Nephron (organoid): ENCODE data around the gene ITPR1.

Experiments
- H3K27ac Mint-ChIP-seq, 3 experiments: 2 replicates each; pipeline ENCODE4 v1.8.0; 2020; ENCODE audit warnings: mixed read lengths in 3 of 3, mild to moderate bottlenecking in 2 of 3, moderate library complexity in 1 of 3
- H3K27me3 Mint-ChIP-seq: 2 replicates; pipeline ENCODE4 v1.8.0; 2021; ENCODE audit warnings: low read depth, mild to moderate bottlenecking, moderate library complexity, mixed read lengths
- H3K36me3 Mint-ChIP-seq: 2 replicates; pipeline ENCODE4 v1.8.0; 2020; ENCODE audit warnings: low read depth, mixed read lengths
- H3K4me1 Mint-ChIP-seq: 2 replicates; pipeline ENCODE4 v1.8.0; 2020; ENCODE audit warnings: mixed read lengths
- H3K4me3 Mint-ChIP-seq, 3 experiments: 2 replicates each; pipeline ENCODE4 v1.8.0; 2020; ENCODE audit warnings: mild to moderate bottlenecking in 3 of 3, mixed read lengths in 3 of 3, moderate library complexity in 2 of 3
- H3K9me3 Mint-ChIP-seq: 2 replicates; pipeline ENCODE4 v1.8.0; 2020; ENCODE audit warnings: mixed read lengths
- CTCF ChIP-seq, 3 experiments: fragments of 200-600 bp; sonication (generic); IDR thresholded peaks; one replicate each; pipeline ENCODE4 v1.5.0; 2021; ENCODE audit warnings: antibody characterized with exemption in 3 of 3; ENCODE audit not compliant: unreplicated experiment in 3 of 3

The ITPR1 gene

GRCh38 chr3:4680871-4681300, 187.7 kb downstream of the ITPR1 start:
- Mint-ChIP-seq H3K9me3 (no peaks in the 10 kb centered on the region), H3K27me3 (no peaks in the 10 kb centered on the region), H3K4me1 (no peaks in the 10 kb centered on the region), H3K4me3 (no peak overlapping the region), H3K27ac (no peak overlapping the region), H3K36me3 (peaks cover 88% of the 10 kb centered on the region)
- TF ChIP-seq CTCF (IDR thresholded peaks at IDR 0.05; ENCODE audit: unreplicated experiment in 3 of 3) = no peak

- peaks cover 88% of the 10 kb centered on the region for H3K36me3 Mint-ChIP-seq
- H3K27me3 Mint-ChIP-seq = no peaks in the 10 kb centered on the region
- no peak overlapping the region for H3K4me3 Mint-ChIP-seq
- H3K4me1 Mint-ChIP-seq = no peaks in the 10 kb centered on the region
- H3K9me3 Mint-ChIP-seq = no peaks in the 10 kb centered on the region
- TF ChIP-seq CTCF (IDR thresholded peaks at IDR 0.05; ENCODE audit: unreplicated experiment in 3 of 3) = no peak
- H3K27ac Mint-ChIP-seq = no peak overlapping the region
Measured at GRCh38 chr3:4681301-4681700, 188.2 kb downstream of the ITPR1 start.

- Mint-ChIP-seq H3K4me1 (peaks cover 3% of the 10 kb centered on the region), H3K9me3 (peaks cover 9% of the 10 kb centered on the region), H3K4me3 (no peak overlapping the region), H3K27me3 (no peaks in the 10 kb centered on the region), H3K36me3 (peaks cover 87% of the 10 kb centered on the region), H3K27ac (no peak overlapping the region)
- no peak for TF ChIP-seq CTCF (IDR thresholded peaks at IDR 0.05; ENCODE audit: unreplicated experiment in 3 of 3)
Measured at GRCh38 chr3:4684117-4684516, 191.0 kb downstream of the ITPR1 start.

- no peak overlapping the region for H3K27ac Mint-ChIP-seq
- no peaks in the 10 kb centered on the region for H3K27me3 Mint-ChIP-seq
- peaks cover 88% of the 10 kb centered on the region for H3K36me3 Mint-ChIP-seq
- no peak for TF ChIP-seq CTCF (IDR thresholded peaks at IDR 0.05; ENCODE audit: unreplicated experiment in 3 of 3)
- peaks cover 3% of the 10 kb centered on the region for H3K4me1 Mint-ChIP-seq
- H3K4me3 Mint-ChIP-seq = no peak overlapping the region
- H3K9me3 Mint-ChIP-seq = peaks cover 14% of the 10 kb centered on the region
Measured at GRCh38 chr3:4684976-4685375, 191.8 kb downstream of the ITPR1 start.

GRCh38 chr3:4685673-4686345, 192.7 kb downstream of the ITPR1 start:
- Mint-ChIP-seq H3K27me3 (no peaks in the 10 kb centered on the region), H3K9me3 (peaks cover 14% of the 10 kb centered on the region), H3K4me1 (peaks cover 3% of the 10 kb centered on the region), H3K4me3 (no peak overlapping the region), H3K36me3 (peaks cover 88% of the 10 kb centered on the region), H3K27ac (no peak overlapping the region)
- TF ChIP-seq CTCF (IDR thresholded peaks at IDR 0.05; ENCODE audit: unreplicated experiment in 3 of 3) = no peak

GRCh38 chr3:4686619-4687018, 193.5 kb downstream of the ITPR1 start:
- TF ChIP-seq CTCF (IDR thresholded peaks at IDR 0.05; ENCODE audit: unreplicated experiment in 3 of 3) = no peak
- Mint-ChIP-seq H3K27ac (no peak overlapping the region), H3K36me3 (peaks cover 89% of the 10 kb centered on the region), H3K9me3 (peaks cover 14% of the 10 kb centered on the region), H3K27me3 (no peaks in the 10 kb centered on the region), H3K4me1 (peaks cover 3% of the 10 kb centered on the region), H3K4me3 (no peak overlapping the region)
